HCT116 (cell line): ENCODE measurements around the gene AATF.

Source experiments
- CEBPB ChIP-seq: IDR thresholded peaks from 2 replicates; pipeline ENCODE4 v1.6.1; 2012; ENCODE audit warnings: low read depth
- CTCF ChIP-seq, 3 experiments: fragments of 200-600 bp in 1 of 3; sonication (generic) in 1 of 3; IDR thresholded peaks in 2 of 3; conservative IDR thresholded peaks in 1 of 3; 2 replicates each; pipeline ENCODE4 v1.5.1; 2012 to 2017; ENCODE audit warnings: low read depth in 2 of 3, low read length in 2 of 3, antibody characterized with exemption in 1 of 3, borderline replicate concordance in 1 of 3, control low read depth in 1 of 3, mild to moderate bottlenecking in 1 of 3, mixed read lengths in 1 of 3, mixed run types in 1 of 3, moderate library complexity in 1 of 3; ENCODE audit not compliant: insufficient read depth in 1 of 3
- EZH2 ChIP-seq: fragments of 200-600 bp; sonication (generic); IDR thresholded peaks from 2 replicates; pipeline ENCODE4 v1.6.1; 2017; ENCODE audit warnings: antibody characterized with exemption, mixed run types
- REST ChIP-seq: IDR thresholded peaks from 2 replicates; pipeline ENCODE4 v1.6.1; 2012; ENCODE audit warnings: low read depth
- SIN3A ChIP-seq: IDR thresholded peaks from 2 replicates; pipeline ENCODE4 v1.6.1; 2012; ENCODE audit warnings: low read depth
- SRF ChIP-seq: IDR thresholded peaks from 2 replicates; pipeline ENCODE4 v1.6.1; 2012; ENCODE audit warnings: low read depth
- ZNF274 ChIP-seq: fragments of 200-500 bp; sonication (Bioruptor generic); IDR thresholded peaks from 2 replicates; pipeline ENCODE4 v1.6.1; 2014; ENCODE audit warnings: mild to moderate bottlenecking, low read depth, low read length, inconsistent platforms
- TF ChIP-seq, protein P1 (sequence below): IDR thresholded peaks from 2 replicates; pipeline ENCODE4 v1.6.1; 2012

GRCh38 chr17:36937001-36937958, 11.5 kb upstream of the AATF start, which contains the start of gene LHX1:
- TF ChIP-seq EZH2 (no peak), SRF (no peak), CTCF (IDR thresholded peaks at IDR 0.05 in 2 of 3, conservative IDR thresholded peaks at IDR 0.05 in 1 of 3; ENCODE audit: borderline replicate concordance in 1 of 3, insufficient read depth in 1 of 3, low read depth in 2 of 3, low read length in 2 of 3) (no peak), REST (no peak), ZNF274 (no peak), CEBPB (no peak), SIN3A (no peak)
- TF ChIP-seq, protein P1, sequence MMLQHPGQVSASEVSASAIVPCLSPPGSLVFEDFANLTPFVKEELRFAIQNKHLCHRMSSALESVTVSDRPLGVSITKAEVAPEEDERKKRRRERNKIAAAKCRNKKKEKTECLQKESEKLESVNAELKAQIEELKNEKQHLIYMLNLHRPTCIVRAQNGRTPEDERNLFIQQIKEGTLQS: no peak
